GM12878 (cell line): ENCODE results near the gene XPNPEP2. TPM values are rescaled to one million over a fixed set of nuclear protein-coding genes. Genes with fewer than 3 reads are reported as not detected.

Experiments used
- BHLHE40 ChIP-seq, 2 experiments: fragments of 450-650 bp in 1 of 2; IDR thresholded peaks; 2 replicates each; pipeline ENCODE4 v1.6.1; 2011 to 2017; ENCODE audit warnings: low read depth in 2 of 2, borderline replicate concordance in 1 of 2, improper control_type of control experiment in 1 of 2, low read length in 1 of 2, mild to moderate bottlenecking in 1 of 2
- FOXM1 ChIP-seq: IDR thresholded peaks from 2 replicates; pipeline ENCODE4 v1.6.1; 2012; ENCODE audit warnings: low read depth, mild to moderate bottlenecking, inconsistent platforms, low read length, moderate library complexity
- GATAD2B ChIP-seq: fragments of 450-650 bp; conservative IDR thresholded peaks from 2 replicates; pipeline ENCODE4 v1.6.1; 2017; ENCODE audit warnings: low read depth, mild to moderate bottlenecking, moderate library complexity
- IKZF2 ChIP-seq, 2 experiments: fragments of 450-650 bp; IDR thresholded peaks; 2 replicates each; pipeline ENCODE4 v1.6.1; 2017; ENCODE audit warnings: mild to moderate bottlenecking in 2 of 2, moderate library complexity in 2 of 2
- MEF2A ChIP-seq: IDR thresholded peaks from 2 replicates; pipeline ENCODE4 v1.6.1; 2011; ENCODE audit warnings: low read depth, mild to moderate bottlenecking, low read length, moderate library complexity; ENCODE audit not compliant: insufficient read depth
- POU2F2 ChIP-seq: IDR thresholded peaks from 3 replicates; pipeline ENCODE4 v1.6.1; 2011; ENCODE audit warnings: low read depth, mild to moderate bottlenecking, low read length, borderline replicate concordance
- RAD51 ChIP-seq: fragments of 450-650 bp; IDR thresholded peaks from 2 replicates; pipeline ENCODE4 v1.6.1; 2016; ENCODE audit warnings: moderate library complexity, mild to moderate bottlenecking, inconsistent platforms
- RELB ChIP-seq: fragments of 450-650 bp; IDR thresholded peaks from 2 replicates; pipeline ENCODE4 v1.6.1; 2017; ENCODE audit warnings: low read depth, mild to moderate bottlenecking, moderate library complexity
- SUPT20H ChIP-seq: IDR thresholded peaks from 2 replicates; pipeline ENCODE4 v1.6.1; 2011; ENCODE audit warnings: low read depth, mild to moderate bottlenecking, low read length, moderate library complexity, borderline replicate concordance; ENCODE audit not compliant: control insufficient read depth
- ZBED1 ChIP-seq: IDR thresholded peaks from 2 replicates; pipeline ENCODE4 v1.6.1; 2016; ENCODE audit warnings: borderline replicate concordance
- polyA plus RNA-seq, 11 experiments: library from polyadenylated mRNA; depleted of rRNA in 4 of 11; unstranded in 6 of 11; stranded (reverse) in 5 of 11; fragments of >200 nt; fragmentation: Nextera tagmentation in 4 of 11; fragmentation: Illumina TruSeq in 1 of 11; extraction: Ambion mirVana in 4 of 11; extraction: Trizol in 1 of 11; gene quantifications; 1 replicate in 1 of 11; 2 replicates in 10 of 11; pipeline versions ENCODE4 v1.2.1 to v1.2.3, GENCODE V29; 2011 to 2016; ENCODE audit warnings: inconsistent platforms in 2 of 11, missing spikeins in 2 of 11, low read depth in 1 of 11
- total RNA-seq, 4 experiments: library from RNA; depleted of rRNA in 3 of 4; stranded (reverse); fragments of >200 nt in 3 of 4; fragmentation: Illumina TruSeq in 1 of 4; extraction: Trizol in 1 of 4; gene quantifications; 2 replicates each; pipeline versions ENCODE4 v1.2.1 to v1.2.3, GENCODE V29; 2013 to 2021
- TF ChIP-seq, protein P1 (sequence below): fragments of 450-650 bp; IDR thresholded peaks from 2 replicates; pipeline ENCODE4 v1.6.1; 2016; ENCODE audit warnings: mild to moderate bottlenecking
- TF ChIP-seq, protein P2 (sequence below): fragments of 150-350 bp; IDR thresholded peaks from 2 replicates; pipeline ENCODE4 v1.6.1; 2014; ENCODE audit warnings: mild to moderate bottlenecking, low read depth, low read length
- TF ChIP-seq, protein P3 (sequence below): IDR thresholded peaks from 2 replicates; pipeline ENCODE4 v1.6.1; 2011; ENCODE audit warnings: low read depth, mild to moderate bottlenecking, low read length, moderate library complexity, borderline replicate concordance; ENCODE audit errors: extremely low read depth

The XPNPEP2 gene
- total and polyA plus RNA-seq, 10 of the 15 experiments (the other 5 are each of a cell fraction or from before 2014, with no cell fraction given): 0.04 to 0.37 (median 0.15) TPM

DNA sequence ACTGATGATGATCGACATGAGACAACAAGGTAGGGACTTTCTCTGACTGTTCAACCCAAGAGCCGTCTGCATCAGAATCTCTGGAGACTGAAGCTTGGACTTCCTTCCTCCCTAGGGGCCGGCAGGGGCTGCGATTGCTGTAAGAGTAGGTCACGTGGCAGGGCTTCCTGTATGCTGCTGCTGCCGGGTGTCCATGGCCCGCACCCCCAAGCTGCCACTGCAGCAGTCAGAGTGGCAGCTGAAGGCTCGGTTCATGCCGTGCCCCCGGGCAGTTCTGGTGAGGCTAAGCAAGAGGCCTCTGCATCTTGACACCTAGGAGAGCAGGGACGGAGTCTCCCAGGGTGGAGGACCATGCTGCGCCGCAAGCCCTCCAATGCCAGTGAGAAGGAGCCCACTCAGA lies 41.0 kb downstream of the XPNPEP2 start, which contains the start of gene SASH3 (continued):
- TF ChIP-seq POU2F2 (peak; percentile 76; the same call in 2 of the 3 replicates), RELB (0 out of 2 replicates have a peak, but pooled peaks have one; percentile 28), MEF2A (no peak), RAD51 (peak; percentile 93), ZBED1 (peak; percentile 53; the same call in 1 of the 2 replicates), IKZF2 (IDR thresholded peaks at IDR 0.05) (peak in 1 of 2 experiments; percentile 46; a peak in 1 of 4 replicates), GATAD2B (peak; percentile 53; the same call in 1 of the 2 replicates), BHLHE40 (IDR thresholded peaks at IDR 0.05; ENCODE audit: borderline replicate concordance in 1 of 2, low read depth in 2 of 2, low read length in 1 of 2) (peak; percentile 82 to 87), FOXM1 (no peak), SUPT20H (no peak)
- TF ChIP-seq, protein P1, sequence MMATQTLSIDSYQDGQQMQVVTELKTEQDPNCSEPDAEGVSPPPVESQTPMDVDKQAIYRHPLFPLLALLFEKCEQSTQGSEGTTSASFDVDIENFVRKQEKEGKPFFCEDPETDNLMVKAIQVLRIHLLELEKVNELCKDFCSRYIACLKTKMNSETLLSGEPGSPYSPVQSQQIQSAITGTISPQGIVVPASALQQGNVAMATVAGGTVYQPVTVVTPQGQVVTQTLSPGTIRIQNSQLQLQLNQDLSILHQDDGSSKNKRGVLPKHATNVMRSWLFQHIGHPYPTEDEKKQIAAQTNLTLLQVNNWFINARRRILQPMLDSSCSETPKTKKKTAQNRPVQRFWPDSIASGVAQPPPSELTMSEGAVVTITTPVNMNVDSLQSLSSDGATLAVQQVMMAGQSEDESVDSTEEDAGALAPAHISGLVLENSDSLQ: peak; percentile 68
- TF ChIP-seq, protein P2, sequence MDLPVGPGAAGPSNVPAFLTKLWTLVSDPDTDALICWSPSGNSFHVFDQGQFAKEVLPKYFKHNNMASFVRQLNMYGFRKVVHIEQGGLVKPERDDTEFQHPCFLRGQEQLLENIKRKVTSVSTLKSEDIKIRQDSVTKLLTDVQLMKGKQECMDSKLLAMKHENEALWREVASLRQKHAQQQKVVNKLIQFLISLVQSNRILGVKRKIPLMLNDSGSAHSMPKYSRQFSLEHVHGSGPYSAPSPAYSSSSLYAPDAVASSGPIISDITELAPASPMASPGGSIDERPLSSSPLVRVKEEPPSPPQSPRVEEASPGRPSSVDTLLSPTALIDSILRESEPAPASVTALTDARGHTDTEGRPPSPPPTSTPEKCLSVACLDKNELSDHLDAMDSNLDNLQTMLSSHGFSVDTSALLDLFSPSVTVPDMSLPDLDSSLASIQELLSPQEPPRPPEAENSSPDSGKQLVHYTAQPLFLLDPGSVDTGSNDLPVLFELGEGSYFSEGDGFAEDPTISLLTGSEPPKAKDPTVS: no peak
- TF ChIP-seq, protein P3, sequence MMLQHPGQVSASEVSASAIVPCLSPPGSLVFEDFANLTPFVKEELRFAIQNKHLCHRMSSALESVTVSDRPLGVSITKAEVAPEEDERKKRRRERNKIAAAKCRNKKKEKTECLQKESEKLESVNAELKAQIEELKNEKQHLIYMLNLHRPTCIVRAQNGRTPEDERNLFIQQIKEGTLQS: no peak
- TF ChIP-seq, all 136 proteins: peak for 27
